ENCODE results near the gene PLXDC2. TPM values are rescaled to one million over a fixed set of nuclear protein-coding genes. Genes with fewer than 3 reads are reported as not detected.
"Not testable (repeated sequence)": the region's sequence is repeated elsewhere in the genome, so short reads cannot be mapped to it uniquely, and the experiment has no call there.

PLXDC2 gene
- total RNA-seq, 4 donors from 2014 or later: 21.2 to 43.2 (median 32.7) TPM

GRCh38 chr10:20033476-20033875 is 217.2 kb downstream of the PLXDC2 start:
- no peak for TF ChIP-seq CTCF (IDR thresholded peaks at IDR 0.05)
- no peak for TF ChIP-seq POLR2A (IDR thresholded peaks at IDR 0.05)
- Histone ChIP-seq H3K27me3 (no peaks in the 10 kb centered on the region), H3K4me3 (no peak overlapping the region), H3K36me3 (no peaks in the 10 kb centered on the region), H3K27ac (no peak overlapping the region), H3K4me1 (no peaks in the 10 kb centered on the region), H3K9me3 (no peaks in the 10 kb centered on the region)
- no peak for DNase-seq

GRCh38 chr10:20034732-20035131 is 218.5 kb downstream of the PLXDC2 start:
- H3K9me3 ChIP-seq: no peaks in the 10 kb centered on the region
- no peak for TF ChIP-seq POLR2A (IDR thresholded peaks at IDR 0.05)
- no peak for TF ChIP-seq CTCF (IDR thresholded peaks at IDR 0.05)
- H3K27me3 ChIP-seq: no peaks in the 10 kb centered on the region
- H3K4me3 ChIP-seq: no peak overlapping the region
- DNase-seq: no peak
- no peaks in the 10 kb centered on the region for H3K36me3 ChIP-seq
- H3K4me1 ChIP-seq: no peaks in the 10 kb centered on the region
- H3K27ac ChIP-seq: no peak overlapping the region

DNA sequence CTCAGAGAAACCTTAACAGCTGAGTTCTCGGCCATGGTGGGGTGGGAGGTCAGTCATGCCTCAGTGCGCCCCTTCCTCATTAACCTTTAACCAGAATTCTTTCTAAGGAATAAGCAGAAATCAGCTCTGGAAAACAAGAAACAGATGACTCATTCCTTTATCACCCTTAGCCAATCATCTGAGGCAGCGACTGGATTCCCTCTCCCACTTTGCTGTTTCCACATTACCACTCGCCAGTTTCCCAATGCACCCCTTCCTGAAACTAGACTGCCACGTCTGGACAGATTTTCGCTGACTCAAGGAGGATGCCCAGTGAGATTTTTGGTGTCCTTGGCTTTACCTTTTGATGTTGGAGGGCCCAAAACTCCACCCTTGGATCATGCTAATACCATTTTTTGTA is 223.8 kb downstream of the PLXDC2 start:
- DNase-seq: no peak
- no peaks in the 10 kb centered on the region for H3K27me3 ChIP-seq
- H3K36me3 ChIP-seq: no peaks in the 10 kb centered on the region
- H3K4me3 ChIP-seq: no peak overlapping the region
- no peak overlapping the region for H3K27ac ChIP-seq
- H3K4me1 ChIP-seq: no peaks in the 10 kb centered on the region
- no peak for TF ChIP-seq CTCF (IDR thresholded peaks at IDR 0.05)
- TF ChIP-seq POLR2A (IDR thresholded peaks at IDR 0.05): no peak
- no peaks in the 10 kb centered on the region for H3K9me3 ChIP-seq

GRCh38 chr10:20041931-20042330 is 225.7 kb downstream of the PLXDC2 start:
- Histone ChIP-seq H3K4me3 (no peak overlapping the region), H3K36me3 (no peaks in the 10 kb centered on the region), H3K4me1 (no peaks in the 10 kb centered on the region), H3K27ac (no peak overlapping the region), H3K27me3 (no peaks in the 10 kb centered on the region), H3K9me3 (no peaks in the 10 kb centered on the region)
- DNase-seq: no peak
- TF ChIP-seq CTCF (IDR thresholded peaks at IDR 0.05) (no peak), POLR2A (IDR thresholded peaks at IDR 0.05) (no peak)

DNA sequence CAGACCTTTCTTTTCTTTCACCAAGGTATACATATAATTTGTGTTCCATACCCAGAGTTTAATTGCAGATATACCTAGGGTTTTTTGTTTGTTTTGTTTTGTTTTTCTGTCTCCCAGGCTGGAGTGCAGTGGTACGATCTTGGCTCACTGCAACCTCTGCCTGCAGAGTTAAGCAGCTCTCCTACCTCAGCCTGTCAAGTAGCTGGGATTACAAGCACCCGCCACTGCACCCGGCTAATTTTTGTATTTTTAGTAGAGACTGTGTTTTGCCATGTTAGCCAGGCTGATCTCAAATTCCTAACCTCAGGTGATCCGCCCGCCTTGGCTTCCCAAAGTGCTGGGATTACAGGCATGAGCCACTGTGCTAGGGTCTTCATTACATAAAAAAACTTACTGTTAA is 228.9 kb downstream of the PLXDC2 start:
- not testable (repeated sequence) for DNase-seq, H3K4me3 ChIP-seq, H3K9me3 ChIP-seq, H3K4me1 ChIP-seq, H3K27me3 ChIP-seq, H3K36me3 ChIP-seq, H3K27ac ChIP-seq

DNA sequence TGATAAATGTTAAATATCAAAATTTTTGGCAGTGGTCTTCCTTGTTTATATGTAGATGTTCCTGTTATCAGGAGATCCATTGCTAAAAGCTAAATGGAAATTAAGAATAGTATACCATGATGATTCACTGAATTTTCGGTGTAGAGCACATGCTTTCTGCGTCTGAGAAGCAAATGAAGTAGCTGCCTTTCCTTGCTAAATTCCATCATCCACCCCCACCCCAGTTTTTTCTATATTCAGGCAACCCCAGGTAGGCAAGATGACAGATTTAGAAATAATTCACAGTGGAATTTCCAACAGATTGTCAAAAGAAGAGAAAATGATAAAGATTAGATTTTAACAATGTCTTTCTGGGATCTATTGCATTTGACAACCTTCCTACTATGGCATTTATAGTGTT is 231.9 kb downstream of the PLXDC2 start:
- H3K36me3 ChIP-seq: no peaks in the 10 kb centered on the region
- no peak for DNase-seq
- H3K27ac ChIP-seq: no peak overlapping the region
- no peaks in the 10 kb centered on the region for H3K9me3 ChIP-seq
- no peaks in the 10 kb centered on the region for H3K27me3 ChIP-seq
- no peak overlapping the region for H3K4me3 ChIP-seq
- TF ChIP-seq CTCF (IDR thresholded peaks at IDR 0.05): no peak
- no peaks in the 10 kb centered on the region for H3K4me1 ChIP-seq

Data from Peyer's patch (tissue), 4 donors.